Testis (tissue), 3 donors: ENCODE measurements around the gene DHX30. TPM values are rescaled to one million over a fixed set of nuclear protein-coding genes. Genes with fewer than 3 reads are reported as not detected.

Source experiments
- DNase-seq: peaks from one replicate; pipeline ENCODE4 v3.0.0-alpha.2; 2019
- H3K27ac ChIP-seq, 2 donors: fragments of 200-600 bp; sonication (generic); one replicate each; pipeline ENCODE4 v1.5.1; 2019
- H3K27me3 ChIP-seq: fragments of 200-600 bp; sonication (generic); one replicate; pipeline ENCODE4 v1.5.1; 2019
- H3K36me3 ChIP-seq: fragments of 200-600 bp; sonication (generic); one replicate; pipeline ENCODE4 v1.5.1; 2017; ENCODE audit warnings: low read depth; ENCODE audit errors: missing control alignments
- H3K4me1 ChIP-seq: fragments of 200-600 bp; sonication (generic); one replicate; pipeline ENCODE4 v1.5.1; 2019
- H3K4me3 ChIP-seq, 2 donors: fragments of 200-600 bp; sonication (generic); one replicate each; pipeline ENCODE4 v1.5.1; 2017 to 2019
- H3K9me3 ChIP-seq: fragments of 200-600 bp; sonication (generic); one replicate; pipeline ENCODE4 v1.5.1; 2017
- CTCF ChIP-seq, 3 experiments: fragments of 450-650 bp in 2 of 3; fragments of 200-600 bp in 1 of 3; sonication (generic) in 1 of 3; IDR thresholded peaks; one replicate each; pipeline ENCODE4 v1.5.1; 2016 to 2019; ENCODE audit warnings: antibody characterized with exemption in 3 of 3, mild to moderate bottlenecking in 2 of 3, moderate library complexity in 1 of 3
- POLR2A ChIP-seq: fragments of 450-650 bp; IDR thresholded peaks from one replicate; pipeline ENCODE4 v1.6.1; 2017; ENCODE audit warnings: antibody characterized with exemption, mild to moderate bottlenecking, moderate library complexity
- WGBS, 2 donors: methylation state at CpG; one replicate each; pipeline ENCODE4 v1.1.5; 2018; 5-methylcytosine and 5-hydroxymethylcytosine counted together
- intact Hi-C: fragments of 100-400 bp; cut with DNase I; formaldehyde crosslinking; loops from one replicate; pipeline ENCODE4 v1.15.1; 2023; ENCODE audit warnings: low total_unique reads
- polyA plus RNA-seq: library from polyadenylated mRNA; stranded (reverse); fragments of 350-450 nt; fragmentation: Illumina TruSeq; extraction: RNeasy Lipid Tissue Mini Kit (QIAGEN cat#74804); gene quantifications from one replicate; pipeline ENCODE4 v1.2.3, GENCODE V29; 2014; ENCODE audit warnings: low read depth, low replicate concordance; ENCODE audit not compliant: insufficient read depth
- total RNA-seq, 2 donors: library from RNA; depleted of rRNA; stranded (reverse); fragments of >200 nt; gene quantifications; one replicate each; pipeline ENCODE4 v1.2.3, GENCODE V29; 2016

Gene DHX30
- total and polyA plus RNA-seq, 3 donors from 2014 or later, result 178 to 216 (median 187) TPM

- DNase-seq, result no peak
- intact Hi-C loops, result no loop called here
- WGBS, 2 donors, result 0% methylated on average over 6 to 11 of the region's 20 CpGs
- Histone ChIP-seq H3K27ac (peak overlapping the region; percentile 91 to 97), H3K4me1 (peaks cover 14% of the 10 kb centered on the region), H3K36me3 (no peaks in the 10 kb centered on the region), H3K9me3 (no peaks in the 10 kb centered on the region), H3K27me3 (no peaks in the 10 kb centered on the region), H3K4me3 (peak overlapping the region; percentile 93 to 97)
- no peak for TF ChIP-seq CTCF (IDR thresholded peaks at IDR 0.05)
- TF ChIP-seq POLR2A, result no peak
These were observed 615 bp downstream of the DHX30 start for GRCh38 chr3:47803480-47804025.

GRCh38 chr3:47804577-47804976, 1.6 kb downstream of the DHX30 start:
- WGBS, 2 donors, result 55 to 82% methylated on average over 1 of the region's 1 CpG
- H3K4me3 ChIP-seq, result no peak overlapping the region
- H3K27ac ChIP-seq, result no peak overlapping the region
- no peaks in the 10 kb centered on the region for H3K36me3 ChIP-seq
- TF ChIP-seq POLR2A, result no peak
- no peak for TF ChIP-seq CTCF (IDR thresholded peaks at IDR 0.05)
- DNase-seq, result no peak
- no peaks in the 10 kb centered on the region for H3K27me3 ChIP-seq
- no peaks in the 10 kb centered on the region for H3K9me3 ChIP-seq
- H3K4me1 ChIP-seq, result peaks cover 14% of the 10 kb centered on the region
- intact Hi-C loops, result no loop called here

GRCh38 chr3:47813551-47814177, 10.7 kb downstream of the DHX30 start:
- H3K36me3 ChIP-seq, result no peaks in the 10 kb centered on the region
- no peak overlapping the region for H3K27ac ChIP-seq
- no peaks in the 10 kb centered on the region for H3K9me3 ChIP-seq
- WGBS, 2 donors, result 66 to 71% methylated on average over 8 of the region's 8 CpGs
- intact Hi-C loops, result no loop called here
- no peaks in the 10 kb centered on the region for H3K4me1 ChIP-seq
- TF ChIP-seq POLR2A, result no peak
- TF ChIP-seq CTCF (IDR thresholded peaks at IDR 0.05), result no peak
- DNase-seq, result no peak
- no peaks in the 10 kb centered on the region for H3K27me3 ChIP-seq
- H3K4me3 ChIP-seq, result no peak overlapping the region

- Histone ChIP-seq H3K4me3 (no peak overlapping the region), H3K4me1 (no peaks in the 10 kb centered on the region), H3K27me3 (no peaks in the 10 kb centered on the region), H3K36me3 (no peaks in the 10 kb centered on the region), H3K27ac (no peak overlapping the region), H3K9me3 (no peaks in the 10 kb centered on the region)
- intact Hi-C loops, result no loop called here
- no peak for DNase-seq
- 92% methylated on average over 5 to 7 of the region's 7 CpGs for WGBS, 2 donors
- TF ChIP-seq POLR2A, result no peak
- no peak for TF ChIP-seq CTCF (IDR thresholded peaks at IDR 0.05)
These were observed 14.7 kb downstream of the DHX30 start for GRCh38 chr3:47817609-47818008.
